ENCODE results near the gene CACUL1. TPM values are rescaled to one million over a fixed set of nuclear protein-coding genes. Genes with fewer than 3 reads are reported as not detected.
A peak's percentile ranks its signal among the peaks of the same experiment; 100 is the strongest.

CACUL1 gene
- total RNA-seq, 4 donors from 2014 or later = 30.8 to 44.4 (median 33.3) TPM

- Histone ChIP-seq H3K4me3 (no peak overlapping the region), H3K27me3 (no peaks in the 10 kb centered on the region), H3K9me3 (no peaks in the 10 kb centered on the region), H3K27ac (replicated peaks in 1 of 4) (no peak overlapping the region), H3K4me1 (peaks cover 0 to 7% (median 1%) of the 10 kb centered on the region in 4 donors), H3K36me3 (peaks cover 0 to 18% (median 5%) of the 10 kb centered on the region in 4 donors)
- intact Hi-C loops (cut with DNase I) = no loop called here
- no peak for DNase-seq (ENCODE audit: extremely low spot score)
- TF ChIP-seq POLR2AphosphoS5 (IDR thresholded peaks at IDR 0.05) (no peak), EP300 (IDR thresholded peaks at IDR 0.05) (no peak), CTCF (IDR thresholded peaks at IDR 0.05) (peak in 2 of 3 experiments; percentile 8 to 19), POLR2A (IDR thresholded peaks at IDR 0.05; ENCODE audit: low read depth) (no peak)
- WGBS = 83% methylated on average over 11 of the region's 14 CpGs
These were observed 41.7 kb downstream of the CACUL1 start for GRCh38 chr10:118712930-118713634.

DNA sequence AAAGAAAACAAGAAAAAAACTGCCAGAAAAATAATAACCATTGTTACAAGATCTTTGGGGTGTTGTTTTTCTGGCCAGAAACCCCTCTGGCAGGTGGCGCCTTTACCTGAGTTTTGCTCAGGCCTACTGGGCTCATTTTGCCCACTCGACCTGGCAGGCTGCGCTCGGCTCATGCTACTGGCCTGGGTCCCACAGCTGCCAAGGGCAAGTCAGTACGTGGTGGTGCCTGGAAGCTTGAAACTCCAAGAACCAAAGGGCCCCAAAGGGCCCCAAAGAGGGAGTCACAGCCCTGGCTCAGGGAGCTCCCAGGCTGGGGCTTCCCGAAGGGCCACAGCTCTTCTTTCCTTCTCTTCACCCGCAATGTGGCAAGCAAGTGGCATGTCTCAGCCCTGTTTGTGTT is 42.7 kb downstream of the CACUL1 start:
- WGBS = 100% methylated on average over 4 of the region's 7 CpGs
- intact Hi-C loops (cut with DNase I) = no loop called here
- H3K9me3 ChIP-seq = no peaks in the 10 kb centered on the region
- H3K27ac ChIP-seq (replicated peaks in 1 of 4) = no peak overlapping the region
- no peak overlapping the region for H3K4me3 ChIP-seq
- no peaks in the 10 kb centered on the region for H3K27me3 ChIP-seq
- H3K4me1 ChIP-seq = peaks cover 0 to 4% (median 0%) of the 10 kb centered on the region in 4 donors
- DNase-seq (ENCODE audit: extremely low spot score) = no peak
- TF ChIP-seq POLR2A (IDR thresholded peaks at IDR 0.05; ENCODE audit: low read depth) (no peak), POLR2AphosphoS5 (IDR thresholded peaks at IDR 0.05) (no peak), EP300 (IDR thresholded peaks at IDR 0.05) (no peak), CTCF (IDR thresholded peaks at IDR 0.05) (no peak)
- peaks cover 2 to 16% (median 6%) of the 10 kb centered on the region in 4 donors for H3K36me3 ChIP-seq

GRCh38 chr10:118710487-118710886 is 44.3 kb downstream of the CACUL1 start:
- Histone ChIP-seq H3K9me3 (no peaks in the 10 kb centered on the region), H3K27me3 (no peaks in the 10 kb centered on the region), H3K27ac (replicated peaks in 1 of 4) (no peak overlapping the region), H3K4me3 (no peak overlapping the region), H3K4me1 (peaks cover 0 to 5% (median 0%) of the 10 kb centered on the region in 4 donors), H3K36me3 (peaks cover 4 to 26% (median 9%) of the 10 kb centered on the region in 4 donors)
- intact Hi-C loops (cut with DNase I) = no loop called here
- no peak for DNase-seq (ENCODE audit: extremely low spot score)
- WGBS = 83% methylated on average over 1 of the region's 1 CpG
- no peak for TF ChIP-seq EP300 (IDR thresholded peaks at IDR 0.05)
- TF ChIP-seq POLR2A (IDR thresholded peaks at IDR 0.05; ENCODE audit: low read depth) = no peak
- TF ChIP-seq POLR2AphosphoS5 (IDR thresholded peaks at IDR 0.05) = no peak
- no peak for TF ChIP-seq CTCF (IDR thresholded peaks at IDR 0.05)

DNA sequence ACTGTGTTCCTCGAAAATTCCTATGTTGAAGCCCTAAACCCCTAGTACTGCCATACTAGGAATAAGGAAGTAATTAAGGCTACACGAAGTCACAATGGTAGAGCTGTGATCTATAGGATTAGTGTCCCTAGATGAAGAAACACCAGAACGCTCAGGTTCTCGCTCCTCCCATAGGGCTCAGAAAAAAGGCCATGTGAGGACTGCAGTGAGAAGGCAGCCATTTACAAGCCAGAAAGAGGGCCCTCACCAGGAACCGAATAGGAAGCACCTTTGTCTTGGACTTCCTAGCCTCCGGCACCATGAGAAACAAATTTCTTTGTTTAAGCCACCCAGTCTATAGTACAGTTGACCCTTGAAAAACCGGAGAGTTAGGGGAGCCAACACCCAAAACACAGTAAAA is 46.2 kb downstream of the CACUL1 start:
- H3K4me3 ChIP-seq = no peak overlapping the region
- 92% methylated on average over 7 of the region's 7 CpGs for WGBS
- no peaks in the 10 kb centered on the region for H3K9me3 ChIP-seq
- DNase-seq (ENCODE audit: extremely low spot score) = no peak
- intact Hi-C loops (cut with DNase I) = no loop called here
- H3K27ac ChIP-seq (replicated peaks in 1 of 4) = no peak overlapping the region
- TF ChIP-seq POLR2A (IDR thresholded peaks at IDR 0.05; ENCODE audit: low read depth) (no peak), EP300 (IDR thresholded peaks at IDR 0.05) (no peak), CTCF (IDR thresholded peaks at IDR 0.05) (no peak), POLR2AphosphoS5 (IDR thresholded peaks at IDR 0.05) (no peak)
- H3K27me3 ChIP-seq = no peaks in the 10 kb centered on the region
- H3K36me3 ChIP-seq = peaks cover 4 to 26% (median 9%) of the 10 kb centered on the region in 4 donors
- peaks cover 0 to 5% (median 0%) of the 10 kb centered on the region in 4 donors for H3K4me1 ChIP-seq
